ENCODE results near the gene UMAD1. TPM values are rescaled to one million over a fixed set of nuclear protein-coding genes. Genes with fewer than 3 reads are reported as not detected.

Gene UMAD1
- polyA plus RNA-seq, 1 of the 3 experiments (the other 2 are of a cell fraction): 13.9 TPM

DNA sequence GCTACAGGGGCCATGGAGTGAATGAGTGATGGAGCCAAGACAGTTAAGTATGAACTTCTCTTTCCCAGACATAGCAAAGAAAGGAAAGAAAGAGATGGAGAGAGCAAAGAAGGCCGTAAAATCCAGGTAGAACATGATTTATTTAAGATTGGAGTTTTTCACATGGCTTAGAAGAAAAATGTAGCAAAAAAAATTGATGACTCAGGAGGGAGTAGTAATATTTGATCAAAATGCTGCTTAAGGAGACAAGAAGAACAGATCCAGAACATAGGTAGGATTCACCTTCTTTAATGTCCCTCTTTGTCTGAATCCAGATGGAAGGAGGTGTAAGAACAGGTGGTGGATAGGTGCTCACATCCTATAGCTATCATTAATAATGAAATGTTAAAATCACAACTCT is 277.0 kb downstream of the UMAD1 start:
- Histone ChIP-seq H2AFZ (ENCODE audit: low read depth) (no peak overlapping the region), H3F3A (replicated peaks; ENCODE audit: insufficient read depth) (no peaks in the 10 kb centered on the region), H3K9me3 (no peaks in the 10 kb centered on the region), H3K4me2 (no peak overlapping the region), H3K4me1 (ENCODE audit: control insufficient read depth in 1 of 2, insufficient read depth in 2 of 2, low read depth in 1 of 2, low read length in 1 of 2) (no peaks in the 10 kb centered on the region), H3K4me3 (ENCODE audit: low read depth in 2 of 2, low read length in 1 of 2) (no peak overlapping the region), H4K20me1 (ENCODE audit: insufficient read depth) (no peaks in the 10 kb centered on the region), H3K36me3 (replicated peaks in 1 of 2; ENCODE audit: control insufficient read depth in 1 of 2, insufficient read depth in 2 of 2, low read length in 1 of 2) (no peaks in the 10 kb centered on the region), H3K9me2 (no peaks in the 10 kb centered on the region), H3K27me3 (ENCODE audit: insufficient read depth) (no peaks in the 10 kb centered on the region), H3K79me2 (ENCODE audit: insufficient read depth) (no peaks in the 10 kb centered on the region), H3K9ac (no peak overlapping the region), H3K27ac (ENCODE audit: low read depth in 2 of 2, low read length in 1 of 2) (no peak overlapping the region)
- ChIA-PET CTCF (interaction anchor here (1.5 kb wide), 1 partner anchor 17 kb away, joined by 4 read pairs; no protein-coding TSS in a partner anchor), POLR2A (no interaction called here)
- TF ChIP-seq NFIC (IDR thresholded peaks at IDR 0.05; ENCODE audit: borderline replicate concordance): no peak
- TF ChIP-seq, protein P1, sequence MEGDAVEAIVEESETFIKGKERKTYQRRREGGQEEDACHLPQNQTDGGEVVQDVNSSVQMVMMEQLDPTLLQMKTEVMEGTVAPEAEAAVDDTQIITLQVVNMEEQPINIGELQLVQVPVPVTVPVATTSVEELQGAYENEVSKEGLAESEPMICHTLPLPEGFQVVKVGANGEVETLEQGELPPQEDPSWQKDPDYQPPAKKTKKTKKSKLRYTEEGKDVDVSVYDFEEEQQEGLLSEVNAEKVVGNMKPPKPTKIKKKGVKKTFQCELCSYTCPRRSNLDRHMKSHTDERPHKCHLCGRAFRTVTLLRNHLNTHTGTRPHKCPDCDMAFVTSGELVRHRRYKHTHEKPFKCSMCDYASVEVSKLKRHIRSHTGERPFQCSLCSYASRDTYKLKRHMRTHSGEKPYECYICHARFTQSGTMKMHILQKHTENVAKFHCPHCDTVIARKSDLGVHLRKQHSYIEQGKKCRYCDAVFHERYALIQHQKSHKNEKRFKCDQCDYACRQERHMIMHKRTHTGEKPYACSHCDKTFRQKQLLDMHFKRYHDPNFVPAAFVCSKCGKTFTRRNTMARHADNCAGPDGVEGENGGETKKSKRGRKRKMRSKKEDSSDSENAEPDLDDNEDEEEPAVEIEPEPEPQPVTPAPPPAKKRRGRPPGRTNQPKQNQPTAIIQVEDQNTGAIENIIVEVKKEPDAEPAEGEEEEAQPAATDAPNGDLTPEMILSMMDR (IDR thresholded peaks at IDR 0.05): no peak
- no peak for TF ChIP-seq EP300 (IDR thresholded peaks at IDR 0.05; ENCODE audit: borderline replicate concordance in 1 of 2, low read depth in 1 of 2, low read length in 1 of 2)
- TF ChIP-seq, protein P2, sequence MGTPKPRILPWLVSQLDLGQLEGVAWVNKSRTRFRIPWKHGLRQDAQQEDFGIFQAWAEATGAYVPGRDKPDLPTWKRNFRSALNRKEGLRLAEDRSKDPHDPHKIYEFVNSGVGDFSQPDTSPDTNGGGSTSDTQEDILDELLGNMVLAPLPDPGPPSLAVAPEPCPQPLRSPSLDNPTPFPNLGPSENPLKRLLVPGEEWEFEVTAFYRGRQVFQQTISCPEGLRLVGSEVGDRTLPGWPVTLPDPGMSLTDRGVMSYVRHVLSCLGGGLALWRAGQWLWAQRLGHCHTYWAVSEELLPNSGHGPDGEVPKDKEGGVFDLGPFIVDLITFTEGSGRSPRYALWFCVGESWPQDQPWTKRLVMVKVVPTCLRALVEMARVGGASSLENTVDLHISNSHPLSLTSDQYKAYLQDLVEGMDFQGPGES (IDR thresholded peaks at IDR 0.05; ENCODE audit: low read depth, low read length): no peak
- TF ChIP-seq RXRA (IDR thresholded peaks at IDR 0.05; ENCODE audit: borderline replicate concordance, low read depth): no peak
- no peak for TF ChIP-seq GABPA (IDR thresholded peaks at IDR 0.05; ENCODE audit: low read depth)
- TF ChIP-seq, protein P3, sequence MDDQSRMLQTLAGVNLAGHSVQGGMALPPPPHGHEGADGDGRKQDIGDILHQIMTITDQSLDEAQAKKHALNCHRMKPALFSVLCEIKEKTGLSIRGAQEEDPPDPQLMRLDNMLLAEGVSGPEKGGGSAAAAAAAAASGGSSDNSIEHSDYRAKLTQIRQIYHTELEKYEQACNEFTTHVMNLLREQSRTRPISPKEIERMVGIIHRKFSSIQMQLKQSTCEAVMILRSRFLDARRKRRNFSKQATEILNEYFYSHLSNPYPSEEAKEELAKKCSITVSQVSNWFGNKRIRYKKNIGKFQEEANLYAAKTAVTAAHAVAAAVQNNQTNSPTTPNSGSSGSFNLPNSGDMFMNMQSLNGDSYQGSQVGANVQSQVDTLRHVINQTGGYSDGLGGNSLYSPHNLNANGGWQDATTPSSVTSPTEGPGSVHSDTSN (IDR thresholded peaks at IDR 0.05): no peak
- TF ChIP-seq EZH2phosphoT487 (IDR thresholded peaks at IDR 0.05; ENCODE audit: borderline replicate concordance, low read depth): no peak
- no peak for TF ChIP-seq JUND (IDR thresholded peaks at IDR 0.05)
- TF ChIP-seq, protein P4, sequence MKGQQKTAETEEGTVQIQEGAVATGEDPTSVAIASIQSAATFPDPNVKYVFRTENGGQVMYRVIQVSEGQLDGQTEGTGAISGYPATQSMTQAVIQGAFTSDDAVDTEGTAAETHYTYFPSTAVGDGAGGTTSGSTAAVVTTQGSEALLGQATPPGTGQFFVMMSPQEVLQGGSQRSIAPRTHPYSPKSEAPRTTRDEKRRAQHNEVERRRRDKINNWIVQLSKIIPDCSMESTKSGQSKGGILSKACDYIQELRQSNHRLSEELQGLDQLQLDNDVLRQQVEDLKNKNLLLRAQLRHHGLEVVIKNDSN (IDR thresholded peaks at IDR 0.05; ENCODE audit: borderline replicate concordance, low read depth): no peak
- TF ChIP-seq TEAD4 (IDR thresholded peaks at IDR 0.05; ENCODE audit: borderline replicate concordance, insufficient read depth): no peak
- no peak for TF ChIP-seq YY1 (IDR thresholded peaks at IDR 0.05; ENCODE audit: low read depth)
- no peak for TF ChIP-seq FOSL2 (IDR thresholded peaks at IDR 0.05; ENCODE audit: borderline replicate concordance, low read depth)
- TF ChIP-seq, protein P5, sequence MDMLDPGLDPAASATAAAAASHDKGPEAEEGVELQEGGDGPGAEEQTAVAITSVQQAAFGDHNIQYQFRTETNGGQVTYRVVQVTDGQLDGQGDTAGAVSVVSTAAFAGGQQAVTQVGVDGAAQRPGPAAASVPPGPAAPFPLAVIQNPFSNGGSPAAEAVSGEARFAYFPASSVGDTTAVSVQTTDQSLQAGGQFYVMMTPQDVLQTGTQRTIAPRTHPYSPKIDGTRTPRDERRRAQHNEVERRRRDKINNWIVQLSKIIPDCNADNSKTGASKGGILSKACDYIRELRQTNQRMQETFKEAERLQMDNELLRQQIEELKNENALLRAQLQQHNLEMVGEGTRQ (IDR thresholded peaks at IDR 0.05; ENCODE audit: borderline replicate concordance, low read depth, low read length): no peak
- TF ChIP-seq RFX5 (IDR thresholded peaks at IDR 0.05; ENCODE audit: low read length): no peak
- no peak for TF ChIP-seq SMC3 (IDR thresholded peaks at IDR 0.05; ENCODE audit: low read depth, low read length)
- DNase-seq: no peak
- 75% methylated on average over 1 of the region's 1 CpG for WGBS (ENCODE audit: low lambda C conversion rate)
